K562 (cell line): ENCODE data around the gene C1R. TPM values are rescaled to one million over a fixed set of nuclear protein-coding genes. Genes with fewer than 3 reads are reported as not detected.

ENCODE experiments used
- ATAC-seq: fragments of 200-7000 bp; cut with Tn5 transposase; 3 replicates; pipeline ENCODE4 v1.9.1; 2020; ENCODE audit warnings: moderate library complexity
- BruUV-seq: library from RNA; stranded (reverse); fragments of 400-500 nt; replicated peaks from 2 replicates; lab custom pipeline; 2021; lab: Mats Ljungman, UMichigan
- CTCF ChIA-PET: fragments of 300-600 bp; formaldehyde crosslinking; extraction: SDS; loops from one replicate; lab custom pipeline; 2021; ENCODE audit warnings: low intra/inter-chr PET ratio; lab: Yijun Ruan, JAX
- POLR2A ChIA-PET: fragments of 300-600, 350-650 bp; sonication (Branson Sonifier 250); formaldehyde crosslinking; extraction: SDS; loops from one replicate; lab custom pipeline; 2021; ENCODE audit warnings: antibody characterized with exemption, inconsistent platforms; lab: Yijun Ruan, JAX
- DNase-seq, 4 experiments: peaks; one replicate each; pipeline versions ENCODE4 v3.0.0 to v3.0.0-alpha.2; 2011 to 2018; ENCODE audit warnings: low spot score in 3 of 4, mixed read lengths in 3 of 4; ENCODE audit errors: extremely low read depth in 1 of 4
- FAIRE-seq: peaks from 2 replicates; lab custom pipeline; 2011; peaks lifted over from hg19 to GRCh38; lab: Jason Lieb, UNC
- H2AFZ ChIP-seq: 2 replicates; pipeline ENCODE4 v1.6.0; 2011; ENCODE audit warnings: low read depth, low read length, control low read depth, inconsistent platforms
- H3K27ac ChIP-seq: fragments of 200-600 bp; 3 replicates; pipeline ENCODE4 v1.8.0; 2011; ENCODE audit warnings: low read depth, mild to moderate bottlenecking, control low read depth, inconsistent platforms, low read length, moderate library complexity, mixed read lengths; ENCODE audit errors: extremely low read depth
- H3K27me3 ChIP-seq, 2 experiments: fragments of 300-600 bp in 1 of 2; 2 replicates in 1 of 2; 3 replicates in 1 of 2; pipeline versions ENCODE4 v1.6.0 to v1.8.0; 2011; ENCODE audit warnings: inconsistent platforms in 2 of 2, low read length in 2 of 2, mild to moderate bottlenecking in 1 of 2, mixed read lengths in 1 of 2, moderate library complexity in 1 of 2; ENCODE audit not compliant: control insufficient read depth in 2 of 2, insufficient read depth in 2 of 2
- H3K36me3 ChIP-seq: fragments of 300-600 bp; 3 replicates; pipeline ENCODE4 v1.8.0; 2011; ENCODE audit warnings: mild to moderate bottlenecking, low read length, inconsistent platforms; ENCODE audit not compliant: control insufficient read depth, insufficient read depth
- H3K4me1 ChIP-seq, 2 experiments: fragments of 200-600 bp in 1 of 2; replicated peaks in 1 of 2; 2 replicates in 1 of 2; 3 replicates in 1 of 2; pipeline versions ENCODE4 v1.5.1 to v1.8.0; 2011; ENCODE audit warnings: inconsistent platforms in 2 of 2, low read length in 2 of 2, mild to moderate bottlenecking in 1 of 2, mixed read lengths in 1 of 2, moderate library complexity in 1 of 2; ENCODE audit not compliant: control insufficient read depth in 2 of 2, insufficient read depth in 2 of 2
- H3K4me2 ChIP-seq: 2 replicates; pipeline ENCODE4 v1.6.1; 2011; ENCODE audit warnings: low read length, control low read depth, inconsistent platforms, mixed read lengths; ENCODE audit not compliant: insufficient read depth
- H3K4me3 ChIP-seq: fragments of 200-600 bp; sonication (generic), shearing (Covaris generic); 2 replicates; pipeline ENCODE4 v1.5.1; 2016; ENCODE audit warnings: control low read depth, inconsistent platforms
- H3K79me2 ChIP-seq: fragments of 200-600 bp; 3 replicates; pipeline ENCODE4 v1.8.0; 2011; ENCODE audit warnings: low read length, inconsistent platforms; ENCODE audit not compliant: control insufficient read depth, insufficient read depth
- H3K9ac ChIP-seq, 2 experiments: 2 replicates each; pipeline versions ENCODE4 v1.6.0 to v1.6.1; 2011; ENCODE audit warnings: low read depth in 2 of 2, low read length in 2 of 2, control low read depth in 1 of 2, inconsistent platforms in 1 of 2, mild to moderate bottlenecking in 1 of 2, mixed read lengths in 1 of 2; ENCODE audit not compliant: insufficient read depth in 1 of 2
- H3K9me1 ChIP-seq: one replicate; pipeline ENCODE4 v1.6.0; 2011; ENCODE audit warnings: inconsistent platforms, mild to moderate bottlenecking, low read length, moderate library complexity; ENCODE audit not compliant: control insufficient read depth, insufficient read depth
- H3K9me3 ChIP-seq: replicated peaks from 2 replicates; pipeline ENCODE4 v1.5.1; 2011; ENCODE audit warnings: low read depth, low read length, inconsistent platforms; ENCODE audit not compliant: control insufficient read depth, insufficient read depth
- H4K20me1 ChIP-seq: replicated peaks from 2 replicates; pipeline ENCODE4 v1.6.1; 2011; ENCODE audit warnings: low read length, inconsistent platforms, mixed read lengths; ENCODE audit not compliant: control insufficient read depth, insufficient read depth
- CBX3 ChIP-seq, 2 experiments: IDR thresholded peaks; 1 replicate in 1 of 2; 2 replicates in 1 of 2; pipeline ENCODE4 v1.6.1; 2012; ENCODE audit warnings: inconsistent platforms in 2 of 2, low read length in 2 of 2, borderline replicate concordance in 1 of 2, control low read depth in 1 of 2
- CBX5 ChIP-seq: IDR thresholded peaks from 2 replicates; pipeline ENCODE4 v1.6.1; 2014; ENCODE audit warnings: low read depth, borderline replicate concordance
- CC2D1A ChIP-seq: fragments of 450-650 bp; IDR thresholded peaks from 2 replicates; pipeline ENCODE4 v1.6.1; 2017; ENCODE audit warnings: mild to moderate bottlenecking
- CTCF ChIP-seq, 3 experiments: IDR thresholded peaks in 2 of 3; conservative IDR thresholded peaks in 1 of 3; 2 replicates each; pipeline ENCODE4 v1.5.1; 2011 to 2012; ENCODE audit warnings: low read length in 3 of 3, mild to moderate bottlenecking in 3 of 3, control low read depth in 2 of 3, improper control_type of control experiment in 1 of 3, inconsistent platforms in 1 of 3, low read depth in 1 of 3, mixed read lengths in 1 of 3, moderate library complexity in 1 of 3; ENCODE audit not compliant: insufficient read depth in 2 of 3
- ELF1 ChIP-seq: fragments of 200-800 bp; sonication (Bioruptor generic); IDR thresholded peaks from 2 replicates; pipeline ENCODE4 v1.6.1; 2016; ENCODE audit warnings: missing genetic modification characterization, missing compliant biosample characterization
- ETV1 ChIP-seq: fragments of 450-650 bp; conservative IDR thresholded peaks from 2 replicates; pipeline ENCODE4 v1.6.1; 2016; ENCODE audit warnings: missing genetic modification characterization, control low read depth, low read depth, missing compliant biosample characterization
- KAT2B ChIP-seq: IDR thresholded peaks from one replicate; pipeline ENCODE4 v1.6.1; 2012; ENCODE audit warnings: low read depth, mild to moderate bottlenecking, control low read depth, inconsistent platforms, low read length, moderate library complexity
- SRF ChIP-seq, 2 experiments: fragments of 250-450, 450-650 bp in 1 of 2; sonication (Bioruptor Pico) in 1 of 2; sonication (generic) in 1 of 2; formaldehyde crosslinking; IDR thresholded peaks; 2 replicates each; pipeline versions ENCODE4 v1.5.0 to v1.5.1; 2020 to 2022; ENCODE audit warnings: mild to moderate bottlenecking in 1 of 2, missing genetic modification reagents in 1 of 2
- TARDBP ChIP-seq: fragments of 450-650 bp; IDR thresholded peaks from 2 replicates; pipeline ENCODE4 v1.6.1; 2016
- ZC3H8 ChIP-seq: fragments of 450-650 bp; IDR thresholded peaks from 2 replicates; pipeline ENCODE4 v1.6.1; 2017
- WGBS: fragments of 100-300 bp; shearing (Covaris generic); methylation state at CpG from one replicate; pipeline ENCODE4 v1.1.6; 2016; ENCODE audit warnings: low coverage, mixed read lengths; ENCODE audit not compliant: insufficient coverage; ENCODE audit errors: missing lambda C conversion rate; 5-methylcytosine and 5-hydroxymethylcytosine counted together
- in situ Hi-C: fragments of 300-500 bp; cut with MboI; formaldehyde crosslinking; loops from 4 replicates; pipeline ENCODE4 v1.15.0; 2018; ENCODE audit warnings: inconsistent platforms, mixed read lengths
- intact Hi-C: fragments of 100-400 bp; cut with micrococcal nuclease; formaldehyde crosslinking; loops from 2 replicates; pipeline ENCODE4 v1.14.2; 2022
- polyA plus RNA-seq, 8 experiments: library from polyadenylated mRNA; depleted of rRNA in 4 of 8; stranded (reverse) in 5 of 8; unstranded in 3 of 8; fragments of >200 nt; fragmentation: Nextera tagmentation in 2 of 8; fragmentation: Illumina TruSeq in 1 of 8; extraction: Ambion mirVana in 2 of 8; extraction: Trizol in 1 of 8; gene quantifications; 2 replicates each; pipeline versions ENCODE4 v1.2.1 to v1.2.3, GENCODE V29; 2011 to 2014; ENCODE audit warnings: inconsistent platforms in 1 of 8, missing spikeins in 1 of 8
- total RNA-seq, 7 experiments: library from RNA; depleted of rRNA in 6 of 7; stranded (reverse); fragments of >200 nt in 6 of 7; fragmentation: Illumina TruSeq in 2 of 7; extraction: Trizol in 2 of 7; gene quantifications; 2 replicates each; pipeline versions ENCODE4 v1.2.1 to v1.2.3, GENCODE V29; 2011 to 2021; ENCODE audit warnings: low replicate concordance in 1 of 7

The C1R gene
- total and polyA plus RNA-seq, 9 of the 15 experiments (the other 6 are each of a cell fraction or from before 2014, with no cell fraction given), result 0.07 to 1.0 (median 0.33) TPM; not detected in 1

- TF ChIP-seq CTCF (IDR thresholded peaks at IDR 0.05 in 2 of 3, conservative IDR thresholded peaks at IDR 0.05 in 1 of 3; ENCODE audit: insufficient read depth in 2 of 3, low read depth in 1 of 3, low read length in 3 of 3), result peak; percentile 54 to 75 (median 59); a peak in 5 of 6 replicates
- TF ChIP-seq ETV1 (tag), result no peak
Observed at GRCh38 chr12:7042842-7043241, 49.4 kb downstream of the C1R start (continued).

- POLR2A ChIA-PET, result interaction anchor here (2.0 kb wide), 1 partner anchor 96 kb away, joined by 6 read pairs; the partner anchor contains the start of genes C12orf57 and RNU7-1
- Histone ChIP-seq H3K36me3 (no peaks in the 10 kb centered on the region), H3K27me3 (no peaks in the 10 kb centered on the region), H3K9me3 (no peaks in the 10 kb centered on the region), H3K27ac (no peak overlapping the region), H3K9ac (no peak overlapping the region), H2AFZ (no peak overlapping the region), H3K4me1 (peaks cover 7 to 20% of the 10 kb centered on the region in 2 experiments; a peak in 3 of 5 replicates), H3K9me1 (no peaks in the 10 kb centered on the region), H3K79me2 (no peaks in the 10 kb centered on the region), H3K4me3 (no peak overlapping the region), H4K20me1 (no peaks in the 10 kb centered on the region), H3K4me2 (no peak overlapping the region)
- WGBS, result 52% methylated on average over 9 of the region's 10 CpGs
- no TSS peak for BruUV-seq
- ATAC-seq, result no peak
- DNase-seq, result no peak
- intact Hi-C loops, result no loop called here
- in situ Hi-C loops, result no loop called here
- TF ChIP-seq CC2D1A (no peak), ZC3H8 (no peak), CBX5 (no peak), ELF1 (tag) (no peak), KAT2B (no peak), CBX3 (IDR thresholded peaks at IDR 0.05; ENCODE audit: borderline replicate concordance in 1 of 2, low read length in 2 of 2) (no peak), SRF (CRISPR knock-in tag; IDR thresholded peaks at IDR 0.05) (no peak), TARDBP (no peak)
- TF ChIP-seq, all 486 proteins: peak for 0
- CTCF ChIA-PET, result no interaction called here
- no peak for FAIRE-seq
Observed at GRCh38 chr12:7039403-7039802, 52.8 kb downstream of the C1R start.
